Upper lobe of right lung (tissue), 1 donor: ENCODE measurements around the gene FGF8. TPM values are rescaled to one million over a fixed set of nuclear protein-coding genes. Genes with fewer than 3 reads are reported as not detected.

Experiments
- ATAC-seq: fragments of 200-7000 bp; cut with Tn5 transposase; one replicate; pipeline ENCODE4 v1.9.1; 2020; ENCODE audit warnings: mild to moderate bottlenecking, moderate library complexity
- DNase-seq: peaks from one replicate; pipeline ENCODE4 v3.0.0-alpha.2; 2020
- H3K27ac ChIP-seq: fragments of 200-600 bp; one replicate; pipeline ENCODE4 v1.8.0; 2022
- H3K27me3 ChIP-seq: fragments of 200-600 bp; one replicate; pipeline ENCODE4 v1.8.0; 2022; ENCODE audit warnings: mild to moderate bottlenecking
- H3K36me3 ChIP-seq: fragments of 200-600 bp; one replicate; pipeline ENCODE4 v1.8.0; 2022
- H3K4me1 ChIP-seq: fragments of 200-600 bp; one replicate; pipeline ENCODE4 v1.8.0; 2022
- H3K4me3 ChIP-seq: fragments of 200-600 bp; one replicate; pipeline ENCODE4 v1.8.0; 2022; ENCODE audit warnings: mild to moderate bottlenecking
- H3K9me3 ChIP-seq: fragments of 200-600 bp; one replicate; pipeline ENCODE4 v1.8.0; 2022
- CTCF ChIP-seq: fragments of 200-600 bp; IDR thresholded peaks from one replicate; pipeline ENCODE4 v1.8.0; 2022; ENCODE audit warnings: antibody characterized with exemption
- intact Hi-C: fragments of 100-400 bp; cut with DNase I; formaldehyde crosslinking; loops from one replicate; pipeline ENCODE4 v1.11.0; 2022
- total RNA-seq: library from RNA; stranded (reverse); fragmentation: NEBNext Ultra II Directional; extraction: Animal tissue kit (Norgen Biotek cat#: 25700); gene quantifications from one replicate; pipeline ENCODE4 v1.2.1, GENCODE V29; 2021
- donor health status: DM: no; HTN: yes; CAD: no; lungs with severe emphysema.

FGF8 gene
- total RNA-seq, 1 donor from 2014 or later: 1.2 TPM

DNA sequence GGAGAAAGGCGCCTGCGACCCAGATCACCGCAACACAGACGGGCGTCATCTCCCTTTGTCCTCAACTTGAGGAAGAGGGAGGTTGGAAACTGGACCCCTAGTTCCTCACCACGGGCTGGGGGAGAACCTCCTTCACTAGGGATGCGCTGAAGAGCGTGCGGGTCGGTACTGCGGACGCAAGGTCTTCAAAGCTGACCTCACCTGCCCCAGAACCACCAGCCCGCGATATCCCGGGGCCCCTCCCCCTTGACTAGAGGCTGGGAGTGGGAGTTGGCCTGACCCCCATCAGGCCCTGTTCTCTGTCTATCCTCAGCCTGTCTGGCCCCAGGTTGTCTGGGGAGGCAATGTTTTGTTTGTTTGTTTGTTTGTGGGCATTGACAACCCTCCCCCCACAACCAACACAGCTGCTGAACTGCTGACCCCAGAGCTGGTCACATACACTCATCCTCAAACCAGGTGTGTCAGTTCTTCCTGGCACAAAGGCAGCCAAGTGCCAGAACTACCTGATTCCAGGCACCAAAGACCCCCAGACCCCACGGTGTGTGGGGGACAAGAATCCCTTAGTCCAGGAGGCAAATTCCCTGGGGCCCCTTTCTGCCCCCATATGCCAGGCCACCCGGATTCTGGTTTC, 4.4 kb upstream of the FGF8 start:
- no peak for DNase-seq
- Histone ChIP-seq H3K4me3 (peak overlapping the region; percentile 41), H3K36me3 (peaks cover 15% of the 10 kb centered on the region), H3K9me3 (no peaks in the 10 kb centered on the region), H3K27ac (no peak overlapping the region), H3K4me1 (peaks cover 45% of the 10 kb centered on the region), H3K27me3 (peaks cover 28% of the 10 kb centered on the region)
- intact Hi-C loops: loop anchor here (5.0 kb wide), 1 partner anchor 178 kb away; no protein-coding TSS in a partner anchor
- ATAC-seq: no peak
- TF ChIP-seq CTCF: no peak

- DNase-seq (peak; percentile 93), ATAC-seq (peak; percentile 83)
- intact Hi-C loops: loop anchor here (5.0 kb wide), 1 partner anchor 177 kb away; no protein-coding TSS in a partner anchor
- peak; percentile 95 for TF ChIP-seq CTCF
- H3K27me3 ChIP-seq: peaks cover 34% of the 10 kb centered on the region
- H3K4me1 ChIP-seq: peaks cover 48% of the 10 kb centered on the region
- H3K9me3 ChIP-seq: no peaks in the 10 kb centered on the region
- peak overlapping the region; percentile 41 for H3K4me3 ChIP-seq
- no peak overlapping the region for H3K27ac ChIP-seq
- H3K36me3 ChIP-seq: peaks cover 8% of the 10 kb centered on the region
Measured at GRCh38 chr10:101779544-101780186, 3.8 kb upstream of the FGF8 start.

GRCh38 chr10:101778781-101779543, 3.0 kb upstream of the FGF8 start:
- peak; percentile 11 for ATAC-seq
- peak; percentile 75 for DNase-seq
- Histone ChIP-seq H3K27ac (no peak overlapping the region), H3K4me3 (peak overlapping the region; percentile 41), H3K4me1 (peaks cover 42% of the 10 kb centered on the region), H3K36me3 (peaks cover 2% of the 10 kb centered on the region), H3K9me3 (no peaks in the 10 kb centered on the region), H3K27me3 (peaks cover 41% of the 10 kb centered on the region)
- intact Hi-C loops: no loop called here
- TF ChIP-seq CTCF: no peak

- intact Hi-C loops: no loop called here
- ATAC-seq (no peak), DNase-seq (peak; percentile 52)
- Histone ChIP-seq H3K27me3 (peaks cover 48% of the 10 kb centered on the region), H3K4me1 (peaks cover 36% of the 10 kb centered on the region), H3K4me3 (no peak overlapping the region), H3K9me3 (no peaks in the 10 kb centered on the region), H3K36me3 (no peaks in the 10 kb centered on the region), H3K27ac (no peak overlapping the region)
- no peak for TF ChIP-seq CTCF
Measured at GRCh38 chr10:101778151-101778780, 2.4 kb upstream of the FGF8 start.

DNA sequence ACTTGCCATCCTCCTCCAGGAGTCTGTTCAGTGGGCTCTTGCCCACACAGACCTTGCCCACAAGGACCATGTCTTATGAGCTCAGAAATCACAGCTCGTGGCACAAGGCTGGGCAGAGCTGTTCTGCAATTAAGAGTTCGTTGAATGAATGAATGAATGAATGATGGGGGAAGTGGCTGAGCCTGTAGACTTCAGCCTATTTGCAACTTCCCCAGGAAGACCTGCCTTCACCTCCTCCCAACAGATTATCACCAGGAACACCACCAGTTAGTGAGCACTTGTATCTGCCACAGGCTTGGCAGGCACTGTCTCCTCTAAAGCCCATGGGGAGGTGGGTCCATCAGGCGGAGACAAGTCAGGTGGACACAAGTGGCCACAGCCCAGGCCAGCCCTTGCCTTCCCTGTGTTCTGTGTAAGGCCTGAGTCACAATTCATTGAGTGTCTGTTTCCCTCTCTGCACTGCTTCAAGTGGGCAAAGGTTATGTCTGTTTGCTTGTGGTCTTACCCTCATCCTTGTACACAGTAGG, 1.8 kb upstream of the FGF8 start:
- no peak for ATAC-seq
- H3K27me3 ChIP-seq: peaks cover 54% of the 10 kb centered on the region
- DNase-seq: peak; percentile 62

More for the DNA sequence above, 1.8 kb upstream of the FGF8 start:
- H3K9me3 ChIP-seq: no peaks in the 10 kb centered on the region
- H3K4me3 ChIP-seq: no peak overlapping the region
- H3K27ac ChIP-seq: no peak overlapping the region
- no peaks in the 10 kb centered on the region for H3K36me3 ChIP-seq
- peaks cover 34% of the 10 kb centered on the region for H3K4me1 ChIP-seq
- no peak for TF ChIP-seq CTCF
- intact Hi-C loops: no loop called here
